ENCODE results near the gene PILRA. TPM values are rescaled to one million over a fixed set of nuclear protein-coding genes. Genes with fewer than 3 reads are reported as not detected.
A peak's percentile ranks its signal among the peaks of the same experiment; 100 is the strongest.

The PILRA gene
- total RNA-seq, 1 experiment from 2014 or later = 1.8 TPM

- TF ChIP-seq ESRRA (CRISPR knock-in tag; IDR thresholded peaks at IDR 0.05; ENCODE audit: borderline replicate concordance) = no peak
- TF ChIP-seq GRHL2 (CRISPR knock-in tag; IDR thresholded peaks at IDR 0.05; ENCODE audit: insufficient replicate concordance, severe bottlenecking) = no peak
Observed at GRCh38 chr7:100356416-100357068, 16.7 kb upstream of the PILRA start (continued).

- no peak overlapping the region for H3K27ac Mint-ChIP-seq
- ATAC-seq = no peak
- no peak for DNase-seq (ENCODE audit: low spot score)
- peaks cover 59% of the 10 kb centered on the region for H3K36me3 Mint-ChIP-seq
- H3K27me3 Mint-ChIP-seq (ENCODE audit: low read depth) = no peaks in the 10 kb centered on the region
- H3K4me1 Mint-ChIP-seq = no peaks in the 10 kb centered on the region
- ChIA-PET CTCF (no interaction called here), POLR2A (no interaction called here)
- H3K9me3 Mint-ChIP-seq = no peaks in the 10 kb centered on the region
- TF ChIP-seq IRF2 (CRISPR knock-in tag; IDR thresholded peaks at IDR 0.05; ENCODE audit: borderline replicate concordance, low read depth) (no peak), ATF3 (CRISPR knock-in tag; conservative IDR thresholded peaks at IDR 0.05) (no peak), RORB (CRISPR knock-in tag; IDR thresholded peaks at IDR 0.05) (no peak), ZNF671 (CRISPR knock-in tag; IDR thresholded peaks at IDR 0.05) (no peak), MLX (CRISPR knock-in tag; IDR thresholded peaks at IDR 0.05) (no peak), ATF1 (CRISPR knock-in tag; IDR thresholded peaks at IDR 0.05) (0 out of 2 replicates have a peak, but pooled peaks have one; percentile 33)
- TF ChIP-seq, protein P1, sequence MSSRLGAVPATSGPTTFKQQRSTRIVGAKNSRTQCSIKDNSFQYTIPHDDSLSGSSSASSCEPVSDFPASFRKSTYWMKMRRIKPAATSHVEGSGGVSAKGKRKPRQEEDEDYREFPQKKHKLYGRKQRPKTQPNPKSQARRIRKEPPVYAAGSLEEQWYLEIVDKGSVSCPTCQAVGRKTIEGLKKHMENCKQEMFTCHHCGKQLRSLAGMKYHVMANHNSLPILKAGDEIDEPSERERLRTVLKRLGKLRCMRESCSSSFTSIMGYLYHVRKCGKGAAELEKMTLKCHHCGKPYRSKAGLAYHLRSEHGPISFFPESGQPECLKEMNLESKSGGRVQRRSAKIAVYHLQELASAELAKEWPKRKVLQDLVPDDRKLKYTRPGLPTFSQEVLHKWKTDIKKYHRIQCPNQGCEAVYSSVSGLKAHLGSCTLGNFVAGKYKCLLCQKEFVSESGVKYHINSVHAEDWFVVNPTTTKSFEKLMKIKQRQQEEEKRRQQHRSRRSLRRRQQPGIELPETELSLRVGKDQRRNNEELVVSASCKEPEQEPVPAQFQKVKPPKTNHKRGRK (CRISPR knock-in tag; IDR thresholded peaks at IDR 0.05; ENCODE audit: borderline replicate concordance) = no peak
- no peak overlapping the region for H3K4me3 Mint-ChIP-seq
Observed at GRCh38 chr7:100357131-100357561, 16.1 kb upstream of the PILRA start.

DNA sequence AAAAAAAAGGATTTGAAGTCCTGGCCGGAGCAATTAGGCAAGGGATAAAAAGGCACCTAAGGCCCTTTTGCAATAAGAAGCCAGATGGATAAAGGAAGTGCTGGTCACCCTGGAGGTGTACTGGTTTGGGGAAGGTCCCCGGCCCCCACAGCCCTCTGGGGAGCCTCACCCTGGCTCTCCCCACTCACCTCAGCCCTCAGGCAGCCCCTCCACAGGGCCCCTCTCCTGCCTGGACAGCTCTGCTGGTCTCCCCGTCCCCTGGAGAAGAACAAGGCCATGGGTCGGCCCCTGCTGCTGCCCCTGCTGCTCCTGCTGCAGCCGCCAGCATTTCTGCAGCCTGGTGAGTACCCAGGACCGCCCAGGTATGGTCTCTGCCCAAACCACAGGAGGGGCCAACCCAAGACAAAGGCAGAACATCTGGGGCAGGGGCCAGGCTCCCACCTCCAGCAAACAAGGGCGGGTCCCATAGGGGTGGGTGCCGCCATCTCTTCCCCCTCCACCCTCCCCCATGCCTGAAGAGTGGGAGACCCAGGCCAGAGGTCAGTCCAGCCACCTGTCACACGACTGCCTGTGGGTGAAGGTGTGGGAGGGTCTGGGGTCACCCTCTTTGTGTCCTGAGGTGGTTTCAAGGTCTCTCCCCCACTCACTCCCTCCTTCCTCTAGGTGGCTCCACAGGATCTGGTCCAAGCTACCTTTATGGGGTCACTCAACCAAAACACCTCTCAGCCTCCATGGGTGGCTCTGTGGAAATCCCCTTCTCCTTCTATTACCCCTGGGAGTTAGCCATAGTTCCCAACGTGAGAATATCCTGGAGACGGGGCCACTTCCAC, 15.0 kb upstream of the PILRA start, which contains the start of gene PILRB:
Gene PILRB (plus strand): TSS at position 91 of the 830 bp plus-strand sequence. CDS start 186 bp downstream, at position 277.
- ATAC-seq = peak; percentile 66

More for the DNA sequence above, 15.0 kb upstream of the PILRA start, which contains the start of gene PILRB:
- DNase-seq (ENCODE audit: low spot score) = no peak
- Mint-ChIP-seq H3K27me3 (ENCODE audit: low read depth) (no peaks in the 10 kb centered on the region), H3K4me3 (no peak within 1 kb of the TSS), H3K9me3 (no peaks in the 10 kb centered on the region), H3K36me3 (peaks cover 69% of the 10 kb centered on the region), H3K27ac (no peak within 1 kb of the TSS), H3K4me1 (no peaks in the 10 kb centered on the region)
- CTCF ChIA-PET = interaction anchor here (1.4 kb wide), 1 partner anchor 49 kb away, joined by 4 read pairs; no protein-coding TSS in a partner anchor
- TF ChIP-seq, protein P2, sequence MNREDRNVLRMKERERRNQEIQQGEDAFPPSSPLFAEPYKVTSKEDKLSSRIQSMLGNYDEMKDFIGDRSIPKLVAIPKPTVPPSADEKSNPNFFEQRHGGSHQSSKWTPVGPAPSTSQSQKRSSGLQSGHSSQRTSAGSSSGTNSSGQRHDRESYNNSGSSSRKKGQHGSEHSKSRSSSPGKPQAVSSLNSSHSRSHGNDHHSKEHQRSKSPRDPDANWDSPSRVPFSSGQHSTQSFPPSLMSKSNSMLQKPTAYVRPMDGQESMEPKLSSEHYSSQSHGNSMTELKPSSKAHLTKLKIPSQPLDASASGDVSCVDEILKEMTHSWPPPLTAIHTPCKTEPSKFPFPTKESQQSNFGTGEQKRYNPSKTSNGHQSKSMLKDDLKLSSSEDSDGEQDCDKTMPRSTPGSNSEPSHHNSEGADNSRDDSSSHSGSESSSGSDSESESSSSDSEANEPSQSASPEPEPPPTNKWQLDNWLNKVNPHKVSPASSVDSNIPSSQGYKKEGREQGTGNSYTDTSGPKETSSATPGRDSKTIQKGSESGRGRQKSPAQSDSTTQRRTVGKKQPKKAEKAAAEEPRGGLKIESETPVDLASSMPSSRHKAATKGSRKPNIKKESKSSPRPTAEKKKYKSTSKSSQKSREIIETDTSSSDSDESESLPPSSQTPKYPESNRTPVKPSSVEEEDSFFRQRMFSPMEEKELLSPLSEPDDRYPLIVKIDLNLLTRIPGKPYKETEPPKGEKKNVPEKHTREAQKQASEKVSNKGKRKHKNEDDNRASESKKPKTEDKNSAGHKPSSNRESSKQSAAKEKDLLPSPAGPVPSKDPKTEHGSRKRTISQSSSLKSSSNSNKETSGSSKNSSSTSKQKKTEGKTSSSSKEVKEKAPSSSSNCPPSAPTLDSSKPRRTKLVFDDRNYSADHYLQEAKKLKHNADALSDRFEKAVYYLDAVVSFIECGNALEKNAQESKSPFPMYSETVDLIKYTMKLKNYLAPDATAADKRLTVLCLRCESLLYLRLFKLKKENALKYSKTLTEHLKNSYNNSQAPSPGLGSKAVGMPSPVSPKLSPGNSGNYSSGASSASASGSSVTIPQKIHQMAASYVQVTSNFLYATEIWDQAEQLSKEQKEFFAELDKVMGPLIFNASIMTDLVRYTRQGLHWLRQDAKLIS (CRISPR knock-in tag; IDR thresholded peaks at IDR 0.05; ENCODE audit: borderline replicate concordance) = no peak
- no peak for TF ChIP-seq ATF1 (CRISPR knock-in tag; IDR thresholded peaks at IDR 0.05)
- no peak for TF ChIP-seq GRHL2 (CRISPR knock-in tag; IDR thresholded peaks at IDR 0.05; ENCODE audit: insufficient replicate concordance, severe bottlenecking)
- TF ChIP-seq, protein P3, sequence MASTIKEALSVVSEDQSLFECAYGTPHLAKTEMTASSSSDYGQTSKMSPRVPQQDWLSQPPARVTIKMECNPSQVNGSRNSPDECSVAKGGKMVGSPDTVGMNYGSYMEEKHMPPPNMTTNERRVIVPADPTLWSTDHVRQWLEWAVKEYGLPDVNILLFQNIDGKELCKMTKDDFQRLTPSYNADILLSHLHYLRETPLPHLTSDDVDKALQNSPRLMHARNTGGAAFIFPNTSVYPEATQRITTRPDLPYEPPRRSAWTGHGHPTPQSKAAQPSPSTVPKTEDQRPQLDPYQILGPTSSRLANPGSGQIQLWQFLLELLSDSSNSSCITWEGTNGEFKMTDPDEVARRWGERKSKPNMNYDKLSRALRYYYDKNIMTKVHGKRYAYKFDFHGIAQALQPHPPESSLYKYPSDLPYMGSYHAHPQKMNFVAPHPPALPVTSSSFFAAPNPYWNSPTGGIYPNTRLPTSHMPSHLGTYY (CRISPR knock-in tag; IDR thresholded peaks at IDR 0.05) = no peak
- POLR2A ChIA-PET = no interaction called here

Measured in WTC11 (cell line).